IMR-90 (cell line): ENCODE data around the gene CLDN10. TPM values are rescaled to one million over a fixed set of nuclear protein-coding genes. Genes with fewer than 3 reads are reported as not detected.

ENCODE experiments used
- ATAC-seq: fragments of 200-7000 bp; cut with Tn5 transposase; 2 replicates; pipeline ENCODE4 v1.9.1; 2020; ENCODE audit warnings: low read depth, mild to moderate bottlenecking, moderate library complexity
- BruUV-seq: library from RNA; stranded (reverse); fragments of 400-500 nt; replicated peaks from 2 replicates; lab custom pipeline; 2021; lab: Mats Ljungman, UMichigan
- CTCF ChIA-PET: fragments of 300-600 bp; formaldehyde crosslinking; extraction: SDS; loops from one replicate; lab custom pipeline; 2021; ENCODE audit warnings: antibody characterized with exemption; lab: Yijun Ruan, JAX
- POLR2A ChIA-PET: fragments of 300-600 bp; sonication (Branson Sonifier 250); formaldehyde crosslinking; loops from one replicate; lab custom pipeline; 2022; ENCODE audit warnings: antibody characterized with exemption; ENCODE audit not compliant: unreplicated experiment; lab: Charles Lee
- DNase-seq: peaks from one replicate; pipeline ENCODE4 v3.0.0; 2013
- H2AFZ ChIP-seq: replicated peaks from 2 replicates; pipeline ENCODE3; 2013; ENCODE audit warnings: low read length, mild to moderate bottlenecking; ENCODE audit not compliant: poor library complexity
- H2AK5ac ChIP-seq: 2 replicates; pipeline ENCODE4 v1.6.1; 2013; ENCODE audit warnings: low read depth, low read length, inconsistent platforms
- H2AK9ac ChIP-seq: replicated peaks from 2 replicates; pipeline ENCODE3; 2013; ENCODE audit warnings: mild to moderate bottlenecking, low read depth, low read length, moderate library complexity; ENCODE audit not compliant: poor library complexity
- H2BK120ac ChIP-seq: 2 replicates; pipeline ENCODE4 v1.6.1; 2013; ENCODE audit warnings: low read depth, low read length, inconsistent platforms
- H2BK15ac ChIP-seq: 3 replicates; pipeline ENCODE4 v1.6.1; 2013; ENCODE audit warnings: low read depth, low read length, inconsistent platforms
- H2BK20ac ChIP-seq: 2 replicates; pipeline ENCODE4 v1.6.1; 2013; ENCODE audit warnings: low read depth, mild to moderate bottlenecking, inconsistent platforms, low read length, moderate library complexity
- H2BK5ac ChIP-seq: 2 replicates; pipeline ENCODE4 v1.6.1; 2013; ENCODE audit warnings: mild to moderate bottlenecking, low read depth, low read length, inconsistent platforms; ENCODE audit not compliant: poor library complexity, severe bottlenecking
- H3K14ac ChIP-seq: replicated peaks from 2 replicates; pipeline ENCODE4 v1.6.1; 2013; ENCODE audit warnings: low read depth, low read length, inconsistent platforms
- H3K18ac ChIP-seq: 2 replicates; pipeline ENCODE4 v1.6.1; 2013; ENCODE audit warnings: low read depth, low read length, control low read depth
- H3K23ac ChIP-seq: 2 replicates; pipeline ENCODE4 v1.6.1; 2013; ENCODE audit warnings: low read depth, low read length, inconsistent platforms
- H3K27ac ChIP-seq: 2 replicates; pipeline ENCODE4 v1.5.1; 2013; ENCODE audit warnings: mild to moderate bottlenecking, control low read depth, low read length; ENCODE audit not compliant: insufficient read depth
- H3K27me3 ChIP-seq: 2 replicates; pipeline ENCODE4 v1.6.1; 2013; ENCODE audit warnings: low read length; ENCODE audit not compliant: control insufficient read depth, insufficient read depth
- H3K36me3 ChIP-seq: 2 replicates; pipeline ENCODE4 v1.6.1; 2013; ENCODE audit warnings: low read length, mixed read lengths; ENCODE audit not compliant: control insufficient read depth, insufficient read depth
- H3K4ac ChIP-seq: 2 replicates; pipeline ENCODE4 v1.6.1; 2013; ENCODE audit warnings: low read depth, low read length, inconsistent platforms
- H3K4me1 ChIP-seq: 2 replicates; pipeline ENCODE4 v1.6.1; 2013; ENCODE audit warnings: low read length, mixed read lengths; ENCODE audit not compliant: control insufficient read depth, insufficient read depth
- H3K4me2 ChIP-seq: 2 replicates; pipeline ENCODE4 v1.6.1; 2013; ENCODE audit warnings: low read depth, mild to moderate bottlenecking, control low read depth, low read length, moderate library complexity
- H3K4me3 ChIP-seq: 2 replicates; pipeline ENCODE4 v1.5.1; 2013; ENCODE audit warnings: low read depth, mild to moderate bottlenecking, control low read depth, low read length, moderate library complexity; ENCODE audit not compliant: insufficient read depth
- H3K56ac ChIP-seq: 2 replicates; pipeline ENCODE4 v1.6.1; 2013; ENCODE audit warnings: low read length, inconsistent platforms; ENCODE audit not compliant: insufficient read depth; ENCODE audit errors: extremely low read depth
- H3K79me1 ChIP-seq, 2 experiments: 2 replicates each; pipeline ENCODE4 v1.6.1; 2013; ENCODE audit warnings: low read length in 2 of 2, inconsistent platforms in 1 of 2, low read depth in 1 of 2
- H3K9ac ChIP-seq: 2 replicates; pipeline ENCODE4 v1.6.1; 2013; ENCODE audit warnings: low read depth, low read length, control low read depth
- H3K9me1 ChIP-seq: 2 replicates; pipeline ENCODE4 v1.6.1; 2013; ENCODE audit warnings: low read length, inconsistent platforms; ENCODE audit not compliant: insufficient read depth
- H3K9me3 ChIP-seq: 2 replicates; pipeline ENCODE4 v1.6.1; 2013; ENCODE audit warnings: low read length; ENCODE audit not compliant: control insufficient read depth, insufficient read depth
- H4K20me1 ChIP-seq: 2 replicates; pipeline ENCODE4 v1.6.1; 2013; ENCODE audit warnings: low read length, inconsistent platforms; ENCODE audit not compliant: insufficient read depth
- H4K5ac ChIP-seq: 2 replicates; pipeline ENCODE4 v1.6.1; 2013; ENCODE audit warnings: mild to moderate bottlenecking, low read depth, low read length, control low read depth
- H4K8ac ChIP-seq, 2 experiments: 2 replicates each; pipeline ENCODE4 v1.6.1; 2013; ENCODE audit warnings: low read depth in 2 of 2, low read length in 2 of 2, control low read depth in 1 of 2, inconsistent platforms in 1 of 2
- H4K91ac ChIP-seq: 2 replicates; pipeline ENCODE4 v1.6.1; 2013; ENCODE audit warnings: low read depth, low read length, inconsistent platforms; ENCODE audit not compliant: insufficient read depth
- CHD1 ChIP-seq: IDR thresholded peaks from 2 replicates; pipeline ENCODE4 v1.6.1; 2012; ENCODE audit warnings: low read depth, low read length, improper control_type of control experiment
- POLR2A ChIP-seq: IDR thresholded peaks from 2 replicates; pipeline ENCODE4 v1.6.1; 2012; ENCODE audit warnings: mild to moderate bottlenecking, low read depth, low read length
- SMC3 ChIP-seq: fragments of 150-350 bp; IDR thresholded peaks from 2 replicates; pipeline ENCODE4 v1.6.1; 2016; ENCODE audit warnings: low read depth, mild to moderate bottlenecking, antibody characterized with exemption, low read length, moderate library complexity
- WGBS, 2 experiments: methylation state at CpG; one replicate each; pipeline versions ENCODE4 v1.1.5 to v1.1.7; 2013; ENCODE audit warnings: missing lambda C conversion rate in 2 of 2; ENCODE audit not compliant: insufficient read length in 1 of 2; ENCODE audit errors: extremely low coverage in 2 of 2; 5-methylcytosine and 5-hydroxymethylcytosine counted together
- dilution Hi-C: fragments of 300-500 bp; cut with HindIII; formaldehyde crosslinking; loops from one replicate; pipeline ENCODE4 v1.14.3; 2018; ENCODE audit warnings: low sequenced_read_pairs; ENCODE audit not compliant: unreplicated experiment
- in situ Hi-C: fragments of 300-500 bp; cut with MboI; formaldehyde crosslinking; loops from 3 replicates; pipeline ENCODE4 v1.14.3; 2019; ENCODE audit warnings: low sequenced_read_pairs, inconsistent platforms, mixed read lengths
- intact Hi-C: fragments of 100-400 bp; cut with micrococcal nuclease; formaldehyde crosslinking; loops from 2 replicates; pipeline ENCODE4 v1.10.0; 2022
- polyA plus RNA-seq, 3 experiments: library from polyadenylated mRNA; depleted of rRNA; stranded (reverse); fragments of >200 nt; gene quantifications; 2 replicates each; pipeline ENCODE4 v1.2.3, GENCODE V29; 2012; ENCODE audit warnings: low replicate concordance in 1 of 3
- total RNA-seq: library from RNA; depleted of rRNA; stranded (reverse); fragments of >200 nt; gene quantifications from 2 replicates; pipeline ENCODE4 v1.2.3, GENCODE V29; 2012

CLDN10 gene
- total and polyA plus RNA-seq, 2 of the 4 experiments (the other 2 are of a cell fraction) = not detected

DNA sequence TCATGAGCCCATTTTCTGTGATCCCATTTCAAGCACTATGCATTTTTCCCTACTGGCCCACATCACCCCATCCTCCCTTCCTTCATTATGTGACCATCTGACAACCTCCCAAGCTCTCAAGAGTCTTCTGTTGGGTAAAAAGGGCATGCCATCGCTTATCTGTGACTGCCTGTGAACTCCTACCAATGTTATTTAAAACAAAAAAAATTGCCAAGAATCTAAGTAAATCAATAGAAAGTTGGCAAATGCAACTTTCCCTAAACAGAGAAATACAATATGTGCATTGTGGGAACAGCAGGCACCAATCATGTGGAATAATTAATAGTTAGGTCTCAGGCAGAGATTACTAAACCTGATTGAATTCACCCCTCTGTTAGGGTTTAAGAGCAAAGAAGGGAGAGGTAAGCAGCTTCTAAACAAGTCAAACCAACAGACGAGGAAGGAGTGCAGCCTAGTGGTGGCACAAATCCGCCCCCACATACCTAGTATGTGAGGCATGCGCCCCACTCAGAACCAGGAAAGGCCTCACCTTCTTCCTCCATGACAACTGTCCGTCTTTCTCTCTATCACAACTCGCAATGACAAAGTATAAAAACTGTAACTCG, 62.2 kb downstream of the CLDN10 start:
- dilution Hi-C loops = no loop called here
- Histone ChIP-seq H2BK15ac (no peak overlapping the region), H4K91ac (no peak overlapping the region), H3K27me3 (no peaks in the 10 kb centered on the region), H3K9ac (no peak overlapping the region), H4K8ac (no peak overlapping the region), H2AK5ac (no peak overlapping the region), H4K5ac (no peak overlapping the region), H3K9me1 (peaks cover 4% of the 10 kb centered on the region), H2BK20ac (no peak overlapping the region), H2BK120ac (no peak overlapping the region), H3K27ac (no peak overlapping the region), H2AFZ (no peak overlapping the region), H3K4me2 (no peak overlapping the region), H3K9me3 (no peaks in the 10 kb centered on the region), H4K20me1 (no peaks in the 10 kb centered on the region), H3K56ac (no peak overlapping the region), H3K23ac (no peak overlapping the region), H3K4me1 (peaks cover under 1% of the 10 kb centered on the region; the same call in 1 of the 2 replicates), H3K4me3 (no peak overlapping the region), H3K36me3 (peaks cover 41% of the 10 kb centered on the region), H2BK5ac (no peak overlapping the region), H3K14ac (no peak overlapping the region), H3K18ac (no peak overlapping the region), H3K4ac (no peak overlapping the region), H3K79me1 (no peaks in the 10 kb centered on the region), H2AK9ac (no peak overlapping the region)
- ChIA-PET CTCF (no interaction called here), POLR2A (no interaction called here)
- TF ChIP-seq CHD1 = no peak
- no peak for TF ChIP-seq POLR2A
- no peak for TF ChIP-seq SMC3
- BruUV-seq = no TSS peak
- intact Hi-C loops = no loop called here
- ATAC-seq (no peak), DNase-seq (no peak)
- no CpG with 5 or more reads among the region's 7 CpGs for WGBS, 2 experiments
- in situ Hi-C loops = loop anchor here (10.0 kb wide), 1 partner anchor 220 kb away; no protein-coding TSS in a partner anchor
